ENCODE data around the gene TANGO2. TPM values are rescaled to one million over a fixed set of nuclear protein-coding genes. Genes with fewer than 3 reads are reported as not detected.

TANGO2 gene
- 18.5 and 19.8 TPM in 2 replicates for polyA plus RNA-seq (2014; cell fraction: cytosol; rRNA removed)
- 14.9 and 19.5 TPM in 2 replicates for polyA plus RNA-seq (2014; cell fraction: nucleus; rRNA removed)

- DNase-seq (ENCODE audit: low spot score): peak; percentile 84
Observed at GRCh38 chr22:20020533-20021195, at the start of gene TANGO2. Gene TANGO2 (plus strand): TSS chr22:20021110. CDS start chr22:20036799, 15,689 bp downstream.

GRCh38 chr22:19971276-19972124 is 49.4 kb upstream of the TANGO2 start:
- DNase-seq (ENCODE audit: low spot score): no peak

- DNase-seq (ENCODE audit: low spot score): no peak
Observed at GRCh38 chr22:19972251-19972650, 48.7 kb upstream of the TANGO2 start.

GRCh38 chr22:19972652-19973550 is 48.0 kb upstream of the TANGO2 start:
- no peak for DNase-seq (ENCODE audit: low spot score)

- DNase-seq (ENCODE audit: low spot score): no peak
Observed at GRCh38 chr22:19973551-19974267, 47.2 kb upstream of the TANGO2 start.

- peak; percentile 88 for DNase-seq (ENCODE audit: low spot score)
Observed at GRCh38 chr22:19974268-19974861, 46.5 kb upstream of the TANGO2 start.

- no peak for DNase-seq (ENCODE audit: low spot score)
Observed at GRCh38 chr22:19974935-19975706, 45.8 kb upstream of the TANGO2 start.

GRCh38 chr22:19975707-19976035 is 45.2 kb upstream of the TANGO2 start:
- no peak for DNase-seq (ENCODE audit: low spot score)

GRCh38 chr22:19976671-19977070 is 44.2 kb upstream of the TANGO2 start:
- DNase-seq (ENCODE audit: low spot score): no peak

- DNase-seq (ENCODE audit: low spot score): no peak
Observed at GRCh38 chr22:19977296-19978243, 43.3 kb upstream of the TANGO2 start.

GRCh38 chr22:19978748-19979147 is 42.2 kb upstream of the TANGO2 start:
- DNase-seq (ENCODE audit: low spot score): no peak

GRCh38 chr22:19979712-19980493 is 41.0 kb upstream of the TANGO2 start:
- DNase-seq (ENCODE audit: low spot score): no peak

GRCh38 chr22:19980766-19981165 is 40.1 kb upstream of the TANGO2 start:
- DNase-seq (ENCODE audit: low spot score): no peak

- no peak for DNase-seq (ENCODE audit: low spot score)
Observed at GRCh38 chr22:19981171-19981960, 39.5 kb upstream of the TANGO2 start.

- no peak for DNase-seq (ENCODE audit: low spot score)
Observed at GRCh38 chr22:19981961-19982920, 38.7 kb upstream of the TANGO2 start.

- no peak for DNase-seq (ENCODE audit: low spot score)
Observed at GRCh38 chr22:19982991-19983578, 37.8 kb upstream of the TANGO2 start.

All from SK-N-DZ (cell line).